ENCODE results near the gene CSGALNACT2.

Gene CSGALNACT2

DNA sequence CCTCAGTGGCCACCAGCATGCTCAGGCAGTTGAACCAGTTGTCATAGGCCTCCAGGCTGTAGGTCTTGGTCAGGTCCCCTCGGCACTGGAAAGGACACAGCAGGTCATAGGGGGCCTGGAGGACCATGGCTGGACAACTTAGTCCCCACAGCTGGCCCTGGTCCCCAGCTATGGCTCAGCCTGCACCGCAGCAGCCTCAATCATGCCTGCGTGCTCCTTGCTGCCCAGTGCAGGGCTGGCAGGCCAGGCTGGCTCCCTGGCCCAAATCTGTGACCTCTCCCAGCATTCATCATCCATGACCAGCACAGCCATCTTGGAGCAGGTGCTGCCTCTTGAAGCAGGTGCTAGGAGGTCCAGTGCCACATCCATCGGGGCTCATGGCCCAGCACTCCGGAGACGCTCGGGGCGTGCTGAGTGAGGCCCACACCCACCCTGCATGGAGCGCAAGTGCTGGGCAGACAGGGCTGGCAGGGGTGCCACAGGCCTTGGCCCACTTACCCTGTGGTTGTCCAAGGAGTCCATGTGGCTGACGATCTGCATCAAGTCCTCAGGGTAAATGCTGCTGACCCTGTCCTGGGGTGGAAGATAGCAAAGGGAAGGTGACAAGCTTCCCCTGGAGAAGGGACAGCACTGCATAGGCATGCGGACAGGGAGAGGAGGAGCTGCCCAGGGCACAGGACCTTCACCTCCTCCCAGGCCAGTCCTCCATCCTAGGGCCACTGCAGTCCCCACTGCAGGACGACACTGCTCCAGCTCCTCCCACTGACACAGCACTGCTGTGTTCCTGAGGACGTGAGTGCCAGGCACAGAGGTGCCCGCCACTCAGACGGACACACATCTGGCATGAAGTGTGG is 61.7 kb downstream of the CSGALNACT2 start:
- FAIRE-seq (no peak), DNase-seq (ENCODE audit: insufficient read length, low spot score) (no peak)

DNA sequence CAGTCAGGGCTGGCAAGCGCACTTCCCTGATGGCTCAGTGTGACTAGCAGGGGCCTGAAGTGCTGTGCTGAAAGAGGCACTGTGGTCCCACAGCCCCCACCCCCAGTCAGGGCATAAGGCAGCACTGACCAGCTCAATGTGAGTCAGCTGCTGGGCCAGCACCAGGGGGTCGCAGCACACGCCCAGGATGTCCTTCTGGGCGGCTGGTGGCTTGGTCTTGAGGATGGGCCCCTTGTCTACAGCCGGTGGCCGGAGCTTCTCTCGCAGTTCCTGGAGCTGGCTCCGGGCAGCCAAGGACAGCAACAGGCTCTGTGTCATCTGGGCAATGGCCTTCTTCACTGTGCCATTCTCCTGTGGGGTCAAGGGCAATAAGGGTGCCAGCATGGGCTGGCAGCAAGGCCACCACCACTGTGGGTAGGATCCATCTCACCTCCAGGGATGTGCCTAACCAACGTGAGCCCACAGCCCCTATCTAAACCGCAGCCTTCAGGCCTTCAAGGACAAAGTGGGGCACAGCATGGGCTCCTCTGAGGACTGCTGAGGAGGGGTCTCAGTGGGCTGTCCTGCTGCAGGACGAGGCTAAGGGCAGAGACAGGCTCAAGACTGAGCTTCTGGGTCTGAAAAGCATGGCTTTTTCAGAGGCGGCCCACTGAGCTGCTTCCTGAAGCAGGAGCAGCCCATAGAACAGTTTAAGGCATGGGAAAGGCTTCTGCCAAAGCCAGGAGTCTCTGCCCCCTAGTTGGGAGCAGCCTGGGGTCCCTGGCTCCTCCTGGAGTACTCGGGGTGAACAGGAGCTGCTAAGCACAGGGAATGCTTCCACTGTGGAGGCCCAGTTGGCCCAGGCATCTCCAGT is 62.5 kb downstream of the CSGALNACT2 start:
- no peak for FAIRE-seq
- DNase-seq (ENCODE audit: insufficient read length, low spot score): peak; percentile 1

DNA sequence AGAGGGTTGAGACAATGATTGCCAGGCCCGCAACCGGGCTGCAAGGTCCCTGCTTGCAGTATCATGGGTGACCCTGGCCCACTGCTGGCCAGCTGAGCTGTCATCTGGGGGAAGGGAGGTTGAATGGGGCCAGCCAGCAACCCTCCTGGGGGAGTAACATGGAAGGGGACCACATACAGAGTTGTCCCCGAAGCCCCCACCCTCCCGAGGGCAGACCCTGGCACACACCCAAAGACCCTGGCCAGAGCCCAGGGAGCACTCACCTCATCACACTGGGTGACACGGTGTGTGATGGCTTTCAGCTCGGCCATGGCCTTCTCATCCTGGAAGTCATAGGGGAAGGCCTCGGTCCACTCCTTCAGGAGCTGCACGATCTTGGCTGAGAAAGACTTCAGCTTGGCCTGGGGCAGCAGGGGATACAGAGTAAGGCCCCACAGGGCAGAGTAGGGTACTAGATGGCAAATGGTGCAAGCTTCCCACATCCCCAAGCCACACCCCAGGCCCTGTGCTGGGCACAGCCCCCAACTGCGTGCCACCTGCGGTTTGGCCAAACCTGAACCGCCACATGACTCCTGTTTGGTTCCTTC is 63.4 kb downstream of the CSGALNACT2 start:
- FAIRE-seq: no peak
- DNase-seq (ENCODE audit: insufficient read length, low spot score): peak; percentile 4

DNA sequence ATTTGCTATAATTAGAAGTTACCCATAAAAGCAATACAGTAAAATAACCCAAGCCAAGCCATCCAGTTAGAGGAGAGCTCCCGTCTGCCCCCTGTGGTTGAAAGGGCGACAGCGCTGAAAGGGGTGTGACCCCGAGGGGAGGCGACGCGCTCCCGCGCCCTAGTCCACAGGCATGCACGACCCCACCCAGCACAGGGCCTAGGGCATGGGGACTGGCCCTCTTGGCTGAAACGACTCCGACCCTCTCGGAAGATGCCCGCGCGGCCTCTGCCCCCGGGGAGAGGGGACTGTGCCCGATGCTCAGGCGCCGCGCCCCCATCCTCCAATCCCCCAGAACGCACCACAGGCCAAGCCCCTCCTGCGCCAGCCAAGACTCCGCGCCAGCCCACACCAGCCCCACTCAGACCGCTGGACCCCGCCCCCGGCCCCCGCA is 64.0 kb downstream of the CSGALNACT2 start:
- DNase-seq (ENCODE audit: insufficient read length, low spot score) (peak; percentile 73), FAIRE-seq (peak; percentile 55)

DNA sequence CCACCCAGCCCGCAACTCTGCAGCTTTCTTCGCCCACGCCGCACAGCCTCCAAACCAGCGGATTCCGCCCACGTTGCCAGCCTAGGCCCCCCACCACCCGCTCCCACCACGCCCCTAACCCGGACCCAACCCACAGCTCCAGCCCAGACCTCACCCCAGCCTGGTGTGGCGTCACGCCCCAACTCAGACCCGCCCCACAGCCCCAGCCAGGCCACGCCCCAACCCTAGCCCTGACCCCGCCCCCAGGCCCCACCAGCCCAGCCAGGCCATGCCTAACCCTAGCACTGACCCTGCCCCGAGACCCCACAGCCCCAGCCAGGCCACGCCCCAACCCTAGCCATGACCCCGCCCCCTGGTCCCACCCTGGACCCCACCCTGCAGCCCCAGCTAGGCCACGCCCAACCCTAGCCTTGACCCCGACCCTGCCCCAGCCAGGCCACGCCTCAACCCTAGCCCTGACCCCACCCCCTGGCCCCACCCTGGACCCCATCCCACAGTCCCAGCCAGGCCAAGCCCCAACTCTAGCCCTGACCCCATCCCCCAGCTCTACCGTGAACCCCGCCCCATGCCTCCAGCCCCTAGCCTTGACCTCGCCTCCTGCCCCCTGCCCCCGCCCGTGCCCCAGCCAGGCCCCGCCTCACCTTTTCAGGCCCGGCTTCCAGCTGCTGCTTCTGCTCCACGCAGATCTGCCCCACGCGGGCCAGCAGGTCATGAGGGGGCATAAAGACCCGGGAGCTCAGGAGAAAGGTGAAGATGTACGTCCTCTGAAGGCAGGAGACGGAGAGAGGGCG is 64.6 kb downstream of the CSGALNACT2 start:
- FAIRE-seq (peak; percentile 35), DNase-seq (ENCODE audit: insufficient read length, low spot score) (peak; percentile 46)

DNA sequence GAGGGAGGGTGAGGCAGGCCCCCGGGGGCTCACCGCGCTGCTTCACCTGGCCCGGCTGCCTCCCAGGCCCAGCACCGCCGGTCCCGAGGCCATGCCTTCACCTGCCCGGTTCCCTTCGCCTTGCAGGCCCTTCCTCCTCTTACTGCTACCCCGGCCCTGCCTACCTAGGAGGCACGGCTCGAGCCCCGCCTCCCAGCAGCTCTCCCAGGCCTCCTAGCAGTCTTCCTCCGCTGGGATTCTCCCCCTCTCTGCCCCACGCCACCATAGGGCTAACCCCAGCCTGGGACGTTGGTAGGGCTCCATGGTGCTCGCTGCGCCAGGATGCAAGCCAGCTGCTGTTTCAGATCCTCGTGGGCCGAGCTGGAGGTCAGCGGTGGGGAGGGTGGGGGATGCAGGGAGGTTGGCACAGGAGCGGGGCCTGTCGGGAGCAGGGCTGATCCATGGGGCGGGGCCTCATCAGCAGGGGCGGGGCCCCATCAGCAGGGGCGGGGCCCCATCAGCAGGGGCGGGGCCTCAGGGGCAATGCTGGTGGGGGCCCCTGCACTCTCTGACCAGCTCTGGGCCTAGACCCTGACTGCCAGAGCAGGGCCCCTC is 65.3 kb downstream of the CSGALNACT2 start:
- DNase-seq (ENCODE audit: insufficient read length, low spot score) (no peak), FAIRE-seq (no peak)

DNA sequence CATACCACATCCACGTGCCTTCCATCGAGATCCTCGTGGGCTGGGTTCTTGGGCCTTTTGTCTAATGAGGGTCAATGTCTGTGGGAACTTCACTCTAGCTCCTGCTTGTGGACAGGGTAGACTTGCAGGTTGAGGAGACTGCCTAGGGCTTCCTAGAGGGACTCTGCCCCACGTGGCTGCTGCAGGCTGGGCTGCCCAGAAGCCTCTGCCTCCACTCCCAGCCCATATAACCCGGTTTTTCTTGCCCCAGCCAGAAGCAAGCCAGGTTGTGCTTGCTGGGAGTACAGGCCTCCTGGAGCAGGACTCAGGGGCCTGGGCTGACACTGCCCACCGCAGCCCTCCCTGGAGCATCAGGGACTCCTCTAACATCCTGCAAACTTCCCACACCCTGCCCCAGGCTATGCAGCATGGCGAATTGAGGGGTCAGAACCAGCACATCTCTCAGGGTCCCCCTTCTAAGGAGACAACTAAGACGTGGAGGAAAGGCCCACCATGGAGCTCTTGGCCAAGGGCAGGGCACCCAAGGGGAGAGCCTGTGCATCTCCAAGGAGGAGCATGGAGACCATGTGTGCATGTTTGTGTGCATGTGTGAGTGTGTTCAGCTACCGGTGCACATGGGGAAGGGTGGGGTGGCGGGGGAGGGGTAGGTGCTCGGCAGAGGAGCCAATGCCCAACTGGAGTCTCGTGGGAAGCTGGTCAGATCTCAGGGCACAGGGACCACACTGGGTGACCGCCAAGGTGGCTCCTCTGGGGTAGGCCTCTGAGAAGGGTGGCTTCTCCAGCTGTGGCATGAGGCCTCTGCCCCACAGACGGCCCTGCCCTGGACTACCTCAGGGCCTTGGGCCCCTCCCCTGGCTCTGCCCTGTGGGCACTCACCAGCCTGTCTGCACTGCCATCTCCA is 66.0 kb downstream of the CSGALNACT2 start:
- no peak for DNase-seq (ENCODE audit: insufficient read length, low spot score)
- no peak for FAIRE-seq

DNA sequence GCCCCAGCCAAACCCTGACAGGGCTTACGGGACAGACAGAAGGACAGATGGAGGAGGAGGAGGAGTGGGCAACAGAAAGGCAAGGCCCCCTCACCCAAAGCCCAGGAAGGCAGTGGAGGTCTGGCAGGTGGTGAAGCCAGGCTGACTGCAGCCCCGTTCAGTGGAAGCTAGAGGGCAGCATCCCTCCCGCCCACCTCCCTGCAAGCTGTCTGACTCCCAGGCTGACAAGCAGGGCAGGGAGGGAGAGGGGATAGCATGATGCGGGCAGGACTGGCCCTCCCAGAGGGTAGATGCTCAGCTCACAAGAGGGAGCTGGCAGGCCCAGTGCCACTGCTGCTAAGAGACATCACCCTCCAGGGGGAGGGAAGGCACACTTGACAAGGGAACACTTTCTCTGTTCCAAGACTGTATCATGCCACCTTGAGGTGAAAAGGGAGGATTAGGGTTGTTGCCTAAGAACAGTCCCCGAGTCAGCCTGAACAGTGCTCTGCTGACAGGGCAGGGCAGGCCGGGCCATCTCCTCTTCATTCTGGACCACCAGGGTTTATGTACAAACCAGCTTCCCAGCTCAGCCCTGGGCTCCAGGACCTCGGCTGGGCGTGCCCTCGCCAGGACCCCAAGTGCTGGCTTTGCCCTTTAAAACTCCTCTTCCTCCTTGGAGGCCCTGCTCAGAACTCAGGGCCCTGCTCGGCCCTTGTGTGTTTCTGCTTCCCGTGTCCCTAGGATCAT is 66.9 kb downstream of the CSGALNACT2 start:
- peak; percentile 74 for DNase-seq (ENCODE audit: insufficient read length, low spot score)
- peak; percentile 90 for FAIRE-seq

DNA sequence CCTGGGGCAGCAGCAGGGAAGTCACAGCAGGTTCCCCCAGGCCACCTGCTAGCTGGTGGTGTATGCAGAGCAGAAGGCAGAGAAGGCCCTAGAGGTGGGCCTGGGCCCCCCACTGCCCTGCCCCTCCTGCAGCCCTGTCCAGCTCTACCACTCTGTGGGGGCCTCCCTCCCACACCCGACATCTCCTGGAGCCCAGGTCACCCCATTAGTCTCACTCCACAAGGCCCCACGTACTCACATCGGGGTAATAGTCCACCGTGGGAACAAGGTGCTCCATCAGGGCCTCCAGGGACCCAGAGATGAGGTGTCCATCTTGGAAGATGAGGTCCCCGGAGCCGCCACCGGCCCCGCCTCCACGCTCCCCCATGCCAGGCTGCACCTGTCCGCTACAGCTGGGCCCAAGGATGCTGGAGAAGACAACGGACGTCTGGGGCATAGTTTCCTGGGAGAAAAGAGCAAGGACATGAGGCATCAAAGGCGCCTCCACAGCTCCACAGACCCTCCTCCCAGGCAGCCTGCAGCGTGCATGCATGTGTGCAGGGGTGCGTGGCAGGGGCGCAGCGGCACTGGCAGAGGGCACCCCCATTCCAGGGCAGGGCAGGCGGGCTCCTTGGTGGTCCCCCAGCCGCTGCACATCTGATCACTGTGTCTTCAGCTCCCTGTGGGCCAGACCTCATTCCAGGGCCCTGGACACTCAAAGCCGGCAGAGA is 67.6 kb downstream of the CSGALNACT2 start:
- FAIRE-seq (no peak), DNase-seq (ENCODE audit: insufficient read length, low spot score) (no peak)

DNA sequence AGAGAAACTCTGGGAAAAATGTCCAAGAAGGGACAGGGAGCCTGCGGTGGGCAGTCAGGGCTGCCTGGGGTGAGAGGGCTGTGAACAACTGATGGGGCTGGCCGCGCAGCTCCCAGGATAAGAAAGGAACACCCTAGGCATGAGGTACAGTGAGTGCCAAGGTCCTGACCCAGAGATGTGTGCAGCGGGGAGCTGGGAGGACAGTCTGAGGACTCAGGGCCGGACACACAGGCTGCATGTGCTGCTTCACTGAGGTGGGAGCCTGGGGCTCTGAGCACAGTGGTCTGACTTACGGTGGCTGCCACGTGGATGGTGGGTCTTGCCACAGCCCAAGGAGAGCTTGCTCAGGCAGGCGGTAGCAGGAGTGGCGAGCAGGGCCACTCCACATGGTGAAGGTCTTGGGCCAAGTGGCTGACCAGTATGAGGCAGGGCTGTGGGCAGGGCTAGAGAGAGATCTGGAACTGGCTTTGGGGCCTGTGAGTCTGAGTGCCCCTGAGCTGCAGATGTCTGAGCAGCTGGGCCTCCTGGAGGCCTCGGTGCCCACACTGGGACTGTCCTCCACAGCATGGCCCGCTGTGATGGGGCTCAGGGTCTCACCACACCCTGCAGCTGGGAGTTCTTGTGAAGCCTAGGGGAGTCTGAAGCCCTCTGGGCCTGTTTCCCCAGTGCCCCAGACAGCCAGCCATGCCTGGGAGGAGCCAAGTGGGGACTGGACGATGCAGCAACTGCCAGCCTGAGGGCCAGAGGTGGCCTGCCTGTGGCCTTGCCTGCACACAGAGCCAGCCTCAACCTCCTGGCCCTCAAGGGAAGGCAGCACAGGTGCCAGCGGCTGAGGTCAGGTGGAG is 68.4 kb downstream of the CSGALNACT2 start:
- DNase-seq (ENCODE audit: insufficient read length, low spot score) (no peak), FAIRE-seq (no peak)

DNA sequence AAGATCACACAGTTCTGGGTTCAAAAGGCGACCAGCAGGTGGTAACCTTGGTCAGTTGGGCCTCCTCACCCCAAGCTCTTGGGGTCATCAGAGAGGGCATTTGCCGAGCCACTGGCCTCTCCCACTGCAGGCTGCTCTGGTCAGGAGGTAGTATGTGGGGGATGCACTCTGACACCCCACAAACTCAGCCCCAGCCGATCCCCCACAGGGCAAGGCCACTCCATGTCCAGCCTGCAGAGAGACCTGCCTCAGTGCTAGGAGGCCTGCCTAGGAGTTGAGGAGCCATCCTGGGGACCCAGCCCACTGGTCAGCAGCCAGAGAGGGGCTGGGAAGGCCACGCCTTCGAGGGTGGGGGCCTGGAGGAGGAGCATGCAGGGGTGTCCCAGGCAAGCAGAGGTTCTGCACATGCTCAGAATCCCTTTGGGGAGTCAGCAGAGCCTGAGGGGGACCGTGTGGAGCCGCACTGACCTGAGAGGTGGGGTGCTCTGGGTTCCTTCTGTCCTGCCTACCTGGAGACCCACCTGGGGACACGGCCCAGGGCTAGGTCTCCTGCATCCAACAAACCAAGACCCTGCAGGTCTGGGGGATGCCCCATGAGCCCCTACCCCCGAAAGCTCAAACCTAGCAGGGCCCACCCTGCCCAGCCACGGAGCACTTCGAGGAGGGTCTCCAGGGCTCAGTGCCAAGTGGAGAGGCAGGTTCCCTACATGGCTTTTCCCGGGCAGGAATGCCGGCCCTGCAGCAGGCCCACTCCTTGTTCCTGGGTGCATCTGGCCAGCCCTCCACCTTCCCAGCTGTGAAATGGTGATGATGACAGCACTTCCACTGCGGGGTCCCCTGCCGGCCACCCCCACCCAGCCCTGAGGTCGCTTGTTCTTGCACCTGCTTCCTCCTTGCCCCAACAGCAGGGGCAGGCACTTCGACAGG is 70.2 kb downstream of the CSGALNACT2 start:
- no peak for DNase-seq (ENCODE audit: insufficient read length, low spot score)
- FAIRE-seq: no peak

DNA sequence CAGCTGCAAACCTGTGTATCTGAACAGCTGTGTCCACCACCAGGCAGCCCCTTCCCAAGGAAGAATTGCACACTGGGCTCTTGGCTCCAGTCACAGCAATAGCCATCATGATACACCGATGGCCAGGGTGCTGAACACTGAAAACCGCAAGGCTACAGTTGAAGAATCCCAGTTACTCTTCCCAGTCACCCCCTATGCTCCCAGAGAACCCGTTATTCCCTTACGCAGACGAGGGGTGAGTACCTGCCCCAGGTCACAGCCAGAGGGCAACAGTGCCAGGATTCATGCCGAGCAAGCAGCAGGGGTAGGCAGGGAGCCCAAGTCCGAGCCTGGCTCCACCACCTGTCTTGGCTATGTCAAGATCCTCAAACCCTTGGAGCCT is 70.8 kb downstream of the CSGALNACT2 start:
- DNase-seq (ENCODE audit: insufficient read length, low spot score) (no peak), FAIRE-seq (no peak)

DNA sequence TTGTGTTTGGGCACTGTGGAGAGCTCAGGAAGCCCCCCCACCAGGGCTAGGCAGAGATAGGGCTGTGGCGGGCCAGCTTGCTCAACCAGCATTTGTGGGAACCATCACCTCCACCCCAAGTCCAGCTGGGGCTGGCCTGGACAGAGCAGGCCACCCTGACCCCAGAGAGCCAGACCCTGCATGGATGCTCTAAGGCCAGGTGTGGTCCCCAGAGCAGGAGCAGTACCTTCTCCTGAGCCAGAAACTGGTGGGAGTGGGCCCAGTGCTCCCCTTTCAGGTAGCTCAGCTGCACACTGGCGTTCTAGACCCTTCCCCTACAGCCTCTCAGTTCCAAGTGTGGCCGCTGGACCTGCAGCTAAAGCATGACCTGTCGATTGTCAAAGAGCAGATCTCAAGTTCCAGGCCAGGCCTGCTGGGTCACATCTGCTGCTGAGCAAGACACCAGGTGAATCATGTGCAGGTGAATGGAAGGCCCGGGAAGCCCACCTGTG is 71.5 kb downstream of the CSGALNACT2 start:
- DNase-seq (ENCODE audit: insufficient read length, low spot score): no peak
- FAIRE-seq: no peak

DNA sequence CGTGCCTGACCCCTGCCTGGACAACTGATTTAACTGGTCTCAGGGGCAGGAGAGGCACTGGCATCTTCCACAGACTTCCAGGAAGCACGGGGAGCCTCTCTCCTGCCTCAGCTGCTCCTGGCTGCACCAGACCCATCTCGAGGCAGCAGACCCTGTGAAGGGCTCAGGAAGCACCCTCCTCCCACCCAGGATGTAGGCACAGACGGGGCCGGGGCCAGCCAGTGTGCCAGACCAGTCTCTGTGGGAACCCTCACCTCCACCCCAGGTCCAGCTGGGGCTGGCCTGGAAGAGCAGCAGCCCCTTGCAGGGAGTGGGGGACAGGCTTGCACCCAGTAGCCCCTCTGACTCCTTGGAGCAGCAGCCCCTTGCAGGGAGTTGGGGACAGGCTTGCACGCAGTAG is 72.3 kb downstream of the CSGALNACT2 start:
- FAIRE-seq: no peak
- DNase-seq (ENCODE audit: insufficient read length, low spot score): no peak

DNA sequence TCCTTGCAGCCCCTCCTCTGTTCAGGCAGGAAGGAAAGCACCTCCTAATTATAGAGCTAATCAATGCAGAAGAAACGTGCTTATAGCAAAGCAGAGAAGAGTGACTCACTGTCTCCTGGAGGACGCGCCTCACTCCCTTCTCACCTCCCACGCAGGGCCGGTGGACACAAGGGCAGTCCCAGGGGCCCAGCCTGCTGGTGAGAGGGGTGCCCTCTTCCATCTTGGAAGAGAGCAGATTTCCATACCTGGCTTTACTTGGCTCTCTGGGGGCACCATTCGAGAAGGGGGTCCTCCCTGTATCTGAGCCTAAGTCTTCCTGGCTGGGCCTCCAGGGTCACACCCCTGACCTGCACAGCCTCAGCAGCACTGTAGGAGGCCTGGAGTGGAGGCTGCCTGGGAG is 72.8 kb downstream of the CSGALNACT2 start:
- FAIRE-seq: no peak

More for the DNA sequence above, 72.8 kb downstream of the CSGALNACT2 start:
- no peak for DNase-seq (ENCODE audit: insufficient read length, low spot score)

All from GM19239 (cell line).